Measurements from ENCODE around the gene PODN.

The PODN gene

GRCh38 chr1:53051676-53052075 is 10.3 kb upstream of the PODN start:
- Histone ChIP-seq H3K36me3 (ENCODE audit: control insufficient read depth, insufficient read depth, low read length) (no peaks in the 10 kb centered on the region; the same call in 1 of the 2 replicates), H3K4me3 (ENCODE audit: low read depth, low read length) (no peak overlapping the region), H3K27ac (ENCODE audit: low read depth, low read length) (no peak overlapping the region), H3K27me3 (ENCODE audit: control insufficient read depth, insufficient read depth, low read length) (no peaks in the 10 kb centered on the region), H3K4me1 (ENCODE audit: control insufficient read depth, insufficient read depth, low read length) (peaks cover 27% of the 10 kb centered on the region), H3K9ac (ENCODE audit: low read depth, low read length) (no peak overlapping the region), H3K9me3 (ENCODE audit: control insufficient read depth, insufficient read depth, low read length) (no peaks in the 10 kb centered on the region)

- Histone ChIP-seq H3K9ac (ENCODE audit: low read depth, low read length) (no peak overlapping the region), H3K36me3 (ENCODE audit: control insufficient read depth, insufficient read depth, low read length) (no peaks in the 10 kb centered on the region), H3K9me3 (ENCODE audit: control insufficient read depth, insufficient read depth, low read length) (no peaks in the 10 kb centered on the region), H3K27me3 (ENCODE audit: control insufficient read depth, insufficient read depth, low read length) (peaks cover 46% of the 10 kb centered on the region), H3K27ac (ENCODE audit: low read depth, low read length) (no peak overlapping the region), H3K4me1 (ENCODE audit: control insufficient read depth, insufficient read depth, low read length) (no peaks in the 10 kb centered on the region), H3K4me3 (ENCODE audit: low read depth, low read length) (no peak overlapping the region)
Observed at GRCh38 chr1:53057127-53057526, 4.9 kb upstream of the PODN start.

- Histone ChIP-seq H3K4me1 (ENCODE audit: control insufficient read depth, insufficient read depth, low read length) (no peaks in the 10 kb centered on the region; the same call in 1 of the 2 replicates), H3K27me3 (ENCODE audit: control insufficient read depth, insufficient read depth, low read length) (peaks cover 75% of the 10 kb centered on the region), H3K27ac (ENCODE audit: low read depth, low read length) (no peak overlapping the region), H3K9ac (ENCODE audit: low read depth, low read length) (no peak overlapping the region), H3K4me3 (ENCODE audit: low read depth, low read length) (no peak overlapping the region), H3K36me3 (ENCODE audit: control insufficient read depth, insufficient read depth, low read length) (no peaks in the 10 kb centered on the region), H3K9me3 (ENCODE audit: control insufficient read depth, insufficient read depth, low read length) (no peaks in the 10 kb centered on the region)
Observed at GRCh38 chr1:53060579-53060978, 1.4 kb upstream of the PODN start.

- Histone ChIP-seq H3K36me3 (ENCODE audit: control insufficient read depth, insufficient read depth, low read length) (no peaks in the 10 kb centered on the region), H3K27ac (ENCODE audit: low read depth, low read length) (no peak overlapping the region), H3K9me3 (ENCODE audit: control insufficient read depth, insufficient read depth, low read length) (no peaks in the 10 kb centered on the region), H3K4me3 (ENCODE audit: low read depth, low read length) (peak overlapping the region; percentile 62), H3K4me1 (ENCODE audit: control insufficient read depth, insufficient read depth, low read length) (no peaks in the 10 kb centered on the region; the same call in 1 of the 2 replicates), H3K27me3 (ENCODE audit: control insufficient read depth, insufficient read depth, low read length) (peaks cover 76% of the 10 kb centered on the region), H3K9ac (ENCODE audit: low read depth, low read length) (no peak overlapping the region)
Observed at GRCh38 chr1:53061123-53061858, 722 bp upstream of the PODN start.

- Histone ChIP-seq H3K27ac (ENCODE audit: low read depth, low read length) (no peak overlapping the region), H3K4me3 (ENCODE audit: low read depth, low read length) (peak overlapping the region; percentile 62), H3K27me3 (ENCODE audit: control insufficient read depth, insufficient read depth, low read length) (peaks cover 72% of the 10 kb centered on the region), H3K9ac (ENCODE audit: low read depth, low read length) (no peak overlapping the region; the same call in 1 of the 2 replicates), H3K36me3 (ENCODE audit: control insufficient read depth, insufficient read depth, low read length) (no peaks in the 10 kb centered on the region), H3K4me1 (ENCODE audit: control insufficient read depth, insufficient read depth, low read length) (no peaks in the 10 kb centered on the region; the same call in 1 of the 2 replicates), H3K9me3 (ENCODE audit: control insufficient read depth, insufficient read depth, low read length) (no peaks in the 10 kb centered on the region)
Observed at GRCh38 chr1:53062708-53063591, 937 bp downstream of the PODN start.

- Histone ChIP-seq H3K9ac (ENCODE audit: low read depth, low read length) (no peak overlapping the region), H3K4me1 (ENCODE audit: control insufficient read depth, insufficient read depth, low read length) (no peaks in the 10 kb centered on the region; the same call in 1 of the 2 replicates), H3K4me3 (ENCODE audit: low read depth, low read length) (no peak overlapping the region), H3K27me3 (ENCODE audit: control insufficient read depth, insufficient read depth, low read length) (peaks cover 62% of the 10 kb centered on the region), H3K36me3 (ENCODE audit: control insufficient read depth, insufficient read depth, low read length) (no peaks in the 10 kb centered on the region), H3K27ac (ENCODE audit: low read depth, low read length) (no peak overlapping the region), H3K9me3 (ENCODE audit: control insufficient read depth, insufficient read depth, low read length) (no peaks in the 10 kb centered on the region)
Observed at GRCh38 chr1:53063744-53064515, 1.9 kb downstream of the PODN start.

GRCh38 chr1:53065391-53065790 is 3.4 kb downstream of the PODN start:
- H3K4me3 ChIP-seq (ENCODE audit: low read depth, low read length) = no peak overlapping the region
- no peak overlapping the region for H3K9ac ChIP-seq (ENCODE audit: low read depth, low read length)
- no peaks in the 10 kb centered on the region for H3K9me3 ChIP-seq (ENCODE audit: control insufficient read depth, insufficient read depth, low read length)
- H3K27me3 ChIP-seq (ENCODE audit: control insufficient read depth, insufficient read depth, low read length) = peaks cover 47% of the 10 kb centered on the region
- no peak overlapping the region for H3K27ac ChIP-seq (ENCODE audit: low read depth, low read length)
- no peaks in the 10 kb centered on the region for H3K36me3 ChIP-seq (ENCODE audit: control insufficient read depth, insufficient read depth, low read length)
- H3K4me1 ChIP-seq (ENCODE audit: control insufficient read depth, insufficient read depth, low read length) = no peaks in the 10 kb centered on the region; the same call in 1 of the 2 replicates

GRCh38 chr1:53066488-53066887 is 4.5 kb downstream of the PODN start:
- Histone ChIP-seq H3K4me1 (ENCODE audit: control insufficient read depth, insufficient read depth, low read length) (no peaks in the 10 kb centered on the region; the same call in 1 of the 2 replicates), H3K36me3 (ENCODE audit: control insufficient read depth, insufficient read depth, low read length) (no peaks in the 10 kb centered on the region), H3K27me3 (ENCODE audit: control insufficient read depth, insufficient read depth, low read length) (peaks cover 36% of the 10 kb centered on the region), H3K27ac (ENCODE audit: low read depth, low read length) (no peak overlapping the region), H3K9ac (ENCODE audit: low read depth, low read length) (no peak overlapping the region), H3K9me3 (ENCODE audit: control insufficient read depth, insufficient read depth, low read length) (no peaks in the 10 kb centered on the region), H3K4me3 (ENCODE audit: low read depth, low read length) (no peak overlapping the region)

- Histone ChIP-seq H3K36me3 (ENCODE audit: control insufficient read depth, insufficient read depth, low read length) (no peaks in the 10 kb centered on the region), H3K27me3 (ENCODE audit: control insufficient read depth, insufficient read depth, low read length) (peaks cover 30% of the 10 kb centered on the region), H3K4me1 (ENCODE audit: control insufficient read depth, insufficient read depth, low read length) (no peaks in the 10 kb centered on the region; the same call in 1 of the 2 replicates), H3K9ac (ENCODE audit: low read depth, low read length) (no peak overlapping the region), H3K27ac (ENCODE audit: low read depth, low read length) (no peak overlapping the region), H3K9me3 (ENCODE audit: control insufficient read depth, insufficient read depth, low read length) (no peaks in the 10 kb centered on the region), H3K4me3 (ENCODE audit: low read depth, low read length) (no peak overlapping the region)
Observed at GRCh38 chr1:53066891-53067738, 5.1 kb downstream of the PODN start.

- Histone ChIP-seq H3K27ac (ENCODE audit: low read depth, low read length) (no peak overlapping the region), H3K9ac (ENCODE audit: low read depth, low read length) (no peak overlapping the region), H3K27me3 (ENCODE audit: control insufficient read depth, insufficient read depth, low read length) (peaks cover 22% of the 10 kb centered on the region)
Observed at GRCh38 chr1:53067886-53068285, 5.9 kb downstream of the PODN start.

More at GRCh38 chr1:53067886-53068285, 5.9 kb downstream of the PODN start:
- no peaks in the 10 kb centered on the region for H3K9me3 ChIP-seq (ENCODE audit: control insufficient read depth, insufficient read depth, low read length)
- no peaks in the 10 kb centered on the region for H3K36me3 ChIP-seq (ENCODE audit: control insufficient read depth, insufficient read depth, low read length)
- H3K4me3 ChIP-seq (ENCODE audit: low read depth, low read length) = no peak overlapping the region
- H3K4me1 ChIP-seq (ENCODE audit: control insufficient read depth, insufficient read depth, low read length) = no peaks in the 10 kb centered on the region; the same call in 1 of the 2 replicates
